Cardiac septum (tissue), 1 donor: Measurements from ENCODE around the gene PTRH1. TPM values are rescaled to one million over a fixed set of nuclear protein-coding genes. Genes with fewer than 3 reads are reported as not detected.
"Not testable (repeated sequence)": the region's sequence is repeated elsewhere in the genome, so short reads cannot be mapped to it uniquely, and the experiment has no call there.

Experiments
- DNase-seq: peaks from one replicate; pipeline ENCODE4 v3.0.0-alpha.2; 2020; ENCODE audit warnings: low spot score
- intact Hi-C: fragments of 100-400 bp; cut with DNase I; formaldehyde crosslinking; loops from one replicate; pipeline ENCODE4 v1.14.0; 2022
- long read RNA-seq: library from polyadenylated mRNA; unstranded; transcript quantifications from one replicate; pipeline ENCODE4 v2.0.0, GENCODE V29; 2021
- total RNA-seq: library from RNA; stranded (reverse); fragmentation: NEBNext Ultra II Directional; extraction: Animal tissue kit (Norgen Biotek cat#: 25700); gene quantifications from one replicate; pipeline ENCODE4 v1.2.1, GENCODE V29; 2021
- donor health status: DM: no; HTN: no; CAD: no.

The PTRH1 gene
- total RNA-seq, result 13.4 TPM
- long read RNA-seq, transcript PTRH1-208 (5 exons, 814 nt), result major isoform, 18 of 25 reads
- long read RNA-seq, partial matches to known transcripts, result 0 of 25 reads
- long read RNA-seq, other reads (novel, unspliced or antisense), result 5 of 25 reads

GRCh38 chr9:127715470-127716337 is at the start of gene PTRH1, which contains the start of gene TTC16:
Gene PTRH1 (minus strand): TSS chr9:127715663. CDS start chr9:127715639, 24 bp downstream.
Gene TTC16 (plus strand): TSS chr9:127716079. CDS start chr9:127716146, 67 bp downstream.
- intact Hi-C loops, result loop anchor here (5.0 kb wide), 1 partner anchor 103 kb away; the partner anchor contains the start of gene STXBP1
- DNase-seq, result peak; percentile 99

GRCh38 chr9:127763918-127764384 is 48.5 kb upstream of the PTRH1 start:
- peak; percentile 85 for DNase-seq
- intact Hi-C loops, result no loop called here

DNA sequence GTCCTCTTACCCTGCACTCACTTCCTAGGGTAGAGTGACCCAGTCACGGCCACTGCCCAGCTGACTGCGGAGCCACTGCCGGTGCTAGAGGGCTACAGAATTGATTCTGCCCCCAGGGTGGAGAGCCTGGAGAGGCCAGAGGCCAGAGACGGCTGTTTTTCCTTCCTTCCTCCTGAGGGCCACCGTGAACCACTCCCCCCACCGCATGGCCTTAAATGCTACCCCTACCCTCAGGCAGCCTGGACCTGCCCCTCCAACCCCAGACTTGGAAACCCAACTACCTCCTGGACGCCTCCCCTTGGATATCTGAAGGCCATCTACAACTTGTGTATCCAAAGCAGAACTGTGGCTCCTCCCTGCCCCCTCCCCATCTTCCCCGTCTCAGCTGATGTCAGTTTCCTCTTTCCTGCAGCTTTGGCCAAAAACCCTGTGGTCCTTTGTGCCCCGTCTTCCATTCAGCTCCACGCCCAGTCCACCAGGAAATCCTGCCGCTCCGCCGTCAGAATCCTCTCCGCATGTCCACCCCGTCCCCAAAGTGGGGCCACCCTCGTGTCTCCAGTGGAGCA is 46.7 kb upstream of the PTRH1 start:
- intact Hi-C loops, result no loop called here
- peak; percentile 88 for DNase-seq

GRCh38 chr9:127761491-127761956 is 46.1 kb upstream of the PTRH1 start:
- no peak for DNase-seq
- intact Hi-C loops, result no loop called here

DNA sequence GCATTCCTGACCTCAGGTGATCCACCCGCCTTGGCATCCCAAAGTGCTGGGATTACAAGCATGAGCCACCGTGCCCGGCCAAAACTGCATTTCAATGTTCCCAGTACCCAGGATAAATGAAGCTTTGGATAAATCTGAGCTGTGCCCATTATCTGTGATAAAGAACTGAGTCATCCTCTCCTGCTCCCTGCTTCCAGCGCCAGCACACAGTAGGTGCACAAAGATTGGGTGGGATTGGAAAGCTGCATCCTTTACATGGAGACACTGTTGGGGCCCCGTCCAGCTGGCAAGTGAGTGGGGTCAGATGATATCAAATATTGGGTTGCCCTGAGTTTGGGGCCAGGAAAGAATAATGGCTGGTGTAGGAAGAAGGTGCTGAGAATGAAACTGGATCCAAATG is 45.6 kb upstream of the PTRH1 start:
- intact Hi-C loops, result no loop called here
- no peak for DNase-seq

- intact Hi-C loops, result no loop called here
- no peak for DNase-seq
These were observed 43.4 kb upstream of the PTRH1 start for GRCh38 chr9:127758843-127759242.

GRCh38 chr9:127756776-127757175 is 41.3 kb upstream of the PTRH1 start:
- DNase-seq, intact Hi-C loops: not testable (repeated sequence)

DNA sequence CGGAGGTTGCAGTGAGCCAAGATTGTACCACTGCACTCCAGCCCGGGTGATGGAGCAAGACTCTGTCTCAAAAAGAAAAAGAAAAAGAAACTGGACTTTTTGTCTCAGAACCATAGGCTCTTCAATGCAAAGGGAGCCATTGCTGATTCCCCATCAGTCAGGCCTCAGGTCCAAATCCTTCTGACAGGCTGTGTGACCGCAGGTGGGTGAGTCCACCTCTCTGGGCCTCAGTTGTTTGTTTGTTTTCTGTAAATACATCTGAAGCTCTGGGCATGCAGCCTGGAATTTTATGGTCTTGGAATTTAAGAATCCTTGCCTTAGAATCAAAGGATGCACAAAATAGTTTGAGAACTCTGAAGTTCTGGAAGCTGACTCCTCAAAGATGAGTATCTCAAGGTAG is 40.8 kb upstream of the PTRH1 start:
- no peak for DNase-seq
- intact Hi-C loops, result no loop called here

DNA sequence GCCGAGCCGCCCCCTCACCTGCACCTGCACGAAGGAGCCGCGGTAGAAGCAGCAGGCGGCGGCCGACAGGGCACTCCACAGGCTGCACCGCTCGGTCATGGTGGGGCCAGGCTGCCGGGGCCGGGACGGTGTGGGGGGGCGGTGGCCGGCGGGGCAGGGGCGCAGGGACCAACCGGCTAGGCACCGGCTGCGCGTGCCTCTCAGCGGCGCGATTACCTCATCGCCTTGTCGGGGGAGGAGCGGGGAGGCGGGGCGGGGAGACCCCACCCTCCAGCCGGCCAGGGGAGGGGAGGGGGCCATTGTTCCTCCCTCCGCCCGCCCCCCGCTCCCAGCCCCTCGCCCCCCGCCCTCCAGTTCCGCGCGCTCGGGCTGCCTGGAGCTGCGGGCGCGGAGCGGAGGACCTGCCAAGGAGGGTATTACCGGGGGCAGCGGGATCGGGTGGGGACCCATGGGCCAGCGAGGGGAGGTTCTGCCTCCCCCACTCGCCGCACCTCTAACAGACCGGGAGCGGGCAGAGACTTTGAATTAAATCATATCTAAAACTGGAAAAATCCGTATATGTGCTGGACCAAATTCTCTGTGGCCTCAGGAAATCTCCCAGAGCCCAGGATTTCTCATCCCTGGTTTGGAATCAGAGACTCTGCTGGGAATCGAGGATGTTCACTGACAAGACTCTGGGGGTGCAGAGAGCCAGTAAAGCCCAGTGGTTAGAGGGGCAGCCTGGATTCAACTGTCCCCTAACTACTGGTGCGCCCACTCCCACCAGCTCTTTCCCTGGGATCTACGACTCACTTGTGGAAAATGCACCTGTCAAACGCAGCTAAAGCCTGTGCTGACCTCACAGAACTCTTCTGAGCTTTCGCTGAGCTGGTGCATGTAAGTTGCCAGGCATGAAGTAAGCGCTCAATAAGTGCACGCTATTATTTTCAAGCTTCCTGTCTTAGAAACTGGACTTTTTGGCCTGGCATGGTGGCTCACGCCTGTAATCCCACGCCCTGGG is 39.9 kb upstream of the PTRH1 start:
- intact Hi-C loops, result no loop called here
- DNase-seq, result no peak

DNA sequence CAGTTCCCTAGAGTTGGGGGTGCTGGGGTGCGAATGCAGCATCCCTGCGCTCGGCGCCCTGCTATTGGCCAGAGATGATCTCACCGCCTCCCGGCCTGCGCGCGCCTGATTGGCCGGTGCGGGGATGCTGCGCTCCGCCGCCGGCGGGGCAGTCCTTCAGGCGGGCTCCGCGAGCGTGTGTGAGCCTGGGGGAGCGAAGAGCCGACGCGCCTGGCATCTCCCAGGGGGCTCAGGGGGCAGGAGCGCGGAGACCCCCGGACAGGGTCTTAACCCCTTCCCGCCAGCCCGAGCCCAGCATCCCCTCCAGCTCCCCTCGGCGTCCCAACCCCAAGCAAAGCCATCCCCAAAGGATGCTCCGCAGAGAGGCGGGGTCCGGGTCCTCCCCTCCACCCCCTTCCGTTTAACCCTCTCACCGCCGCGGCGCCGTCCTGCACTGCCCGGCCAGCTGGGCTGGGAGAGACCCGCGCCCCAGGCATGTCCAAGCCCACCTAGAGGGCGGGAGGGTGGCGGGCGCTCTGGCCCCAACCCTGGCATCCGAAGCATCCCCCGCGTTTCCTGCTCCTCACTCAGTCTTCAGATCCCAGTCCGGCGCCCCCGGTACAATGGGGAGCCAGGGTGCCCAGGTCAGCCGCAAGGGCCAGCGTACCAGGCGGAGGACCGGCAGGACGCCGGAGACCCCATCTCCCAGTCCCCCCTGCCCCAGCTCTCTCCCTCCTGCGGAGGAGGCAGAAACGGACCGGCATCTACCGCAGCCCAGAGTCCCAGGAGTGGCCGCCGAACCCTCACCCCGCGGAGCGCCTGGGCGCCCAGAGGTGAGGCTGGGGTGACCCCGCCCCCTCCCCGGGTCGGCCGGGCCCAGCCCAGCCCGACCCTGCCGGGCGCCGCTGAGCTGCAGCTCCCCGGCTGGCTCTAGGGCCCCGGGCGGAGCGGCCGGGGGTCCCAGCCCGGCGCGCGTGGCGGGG is 38.9 kb upstream of the PTRH1 start:
- intact Hi-C loops, result no loop called here
- no peak for DNase-seq

DNA sequence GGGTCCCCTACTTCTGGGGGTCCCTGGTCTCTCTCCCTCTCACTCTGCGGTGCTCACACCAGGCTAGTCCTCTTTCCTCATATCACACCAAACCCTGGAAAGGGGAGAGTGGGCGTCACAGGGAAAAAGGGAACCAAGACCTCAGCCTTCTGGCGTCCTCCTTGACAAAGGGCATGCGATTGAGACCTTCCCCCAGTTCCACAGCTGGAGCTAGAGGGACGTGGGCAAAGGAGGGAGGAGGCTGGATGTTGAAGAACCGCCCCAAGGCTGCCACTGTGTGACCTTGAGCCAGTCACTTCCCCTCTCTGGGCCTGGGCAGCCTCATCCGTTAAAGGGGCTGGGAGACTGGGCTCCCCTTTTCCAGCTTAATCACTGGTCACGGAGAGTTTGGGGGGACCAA is 38.2 kb upstream of the PTRH1 start:
- intact Hi-C loops, result no loop called here
- no peak for DNase-seq

- no peak for DNase-seq
- intact Hi-C loops, result no loop called here
These were observed 37.7 kb upstream of the PTRH1 start for GRCh38 chr9:127753148-127753547.

DNA sequence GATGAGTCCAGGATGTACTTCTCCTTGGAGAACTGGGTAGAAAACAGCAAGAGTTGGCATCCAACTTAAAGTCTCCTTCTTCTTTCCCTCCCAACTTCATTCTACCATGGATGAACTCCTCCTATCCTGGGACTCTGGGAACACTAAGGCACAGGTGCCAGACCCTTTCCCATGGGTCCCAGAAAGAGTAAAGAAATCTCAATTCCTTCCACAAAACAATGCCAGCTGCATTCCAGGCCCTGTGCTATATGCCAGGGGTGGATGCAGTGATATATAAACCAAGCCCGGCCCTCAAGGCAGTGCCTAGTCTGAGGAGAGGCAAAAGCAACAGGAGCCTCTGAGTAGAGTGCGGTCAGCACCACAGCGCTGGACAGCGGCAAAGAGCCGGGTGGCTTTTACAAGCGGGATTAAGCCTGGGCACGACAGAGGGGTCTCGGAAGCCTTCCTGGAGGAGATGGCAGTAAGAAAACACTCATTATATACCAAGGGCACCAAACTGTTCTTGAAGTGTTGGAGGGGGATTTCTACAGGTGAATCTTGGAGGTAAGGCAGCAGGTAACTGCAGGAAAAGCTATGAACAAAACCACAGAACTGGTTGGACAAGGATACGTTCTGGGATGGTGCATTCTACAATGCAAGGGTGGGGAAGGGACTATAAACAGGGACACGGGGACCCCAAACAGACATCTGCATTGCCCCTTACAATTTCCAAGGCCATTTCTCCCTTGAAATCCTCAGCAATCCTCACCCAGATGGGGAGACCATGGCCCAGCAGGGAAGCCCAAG is 36.0 kb upstream of the PTRH1 start:
- no peak for DNase-seq
- intact Hi-C loops, result no loop called here

- intact Hi-C loops, result no loop called here
These were observed 33.8 kb upstream of the PTRH1 start for GRCh38 chr9:127749090-127749787.

DNA sequence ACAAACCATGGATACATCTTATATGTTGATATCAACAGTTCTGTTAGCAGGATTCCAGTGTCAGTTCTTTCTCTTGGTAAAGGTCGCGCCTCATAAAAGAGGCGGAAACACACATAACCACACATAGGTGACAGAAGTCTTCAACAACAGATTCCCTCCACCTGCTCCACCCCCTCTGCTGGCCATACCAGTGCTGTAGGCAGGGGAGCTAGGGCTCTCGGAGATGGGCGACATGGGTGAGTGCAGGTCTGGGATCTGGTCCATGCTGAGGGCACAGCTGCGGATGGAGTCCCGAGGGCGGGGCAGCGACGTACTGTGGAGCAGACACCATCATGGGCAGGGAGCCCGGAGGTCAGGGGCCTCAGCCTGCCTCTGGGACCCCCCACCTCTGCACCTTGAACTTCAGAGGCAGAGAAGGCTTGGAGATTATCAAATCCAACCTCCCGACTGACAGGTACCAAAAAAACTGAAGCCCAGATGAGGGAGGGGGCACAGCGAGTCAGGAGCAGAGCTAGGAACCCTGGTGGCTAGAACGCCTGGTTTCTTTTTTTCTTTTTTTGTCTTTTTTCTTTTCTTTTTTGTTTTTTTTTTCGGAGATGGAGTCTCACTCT is 31.6 kb upstream of the PTRH1 start:
- intact Hi-C loops, result no loop called here
- no peak for DNase-seq

More at GRCh38 chr9:127749090-127749787, 33.8 kb upstream of the PTRH1 start:
- no peak for DNase-seq

- intact Hi-C loops, result no loop called here
- DNase-seq, result no peak
These were observed 29.1 kb upstream of the PTRH1 start for GRCh38 chr9:127744398-127745110.
